B cell (primary cell): ENCODE data around the gene GRM4.

ENCODE experiments used
- CTCF ChIP-seq: fragments of 200-600 bp; IDR thresholded peaks from one replicate; pipeline ENCODE4 v1.8.0; 2022; ENCODE audit warnings: antibody characterized with exemption, mild to moderate bottlenecking
- EZH2 ChIP-seq: IDR thresholded peaks from 2 replicates; pipeline ENCODE4 v1.6.1; 2012; ENCODE audit warnings: borderline replicate concordance, low read depth, mild to moderate bottlenecking, moderate library complexity, low read length; ENCODE audit not compliant: insufficient read depth, poor library complexity, severe bottlenecking

DNA sequence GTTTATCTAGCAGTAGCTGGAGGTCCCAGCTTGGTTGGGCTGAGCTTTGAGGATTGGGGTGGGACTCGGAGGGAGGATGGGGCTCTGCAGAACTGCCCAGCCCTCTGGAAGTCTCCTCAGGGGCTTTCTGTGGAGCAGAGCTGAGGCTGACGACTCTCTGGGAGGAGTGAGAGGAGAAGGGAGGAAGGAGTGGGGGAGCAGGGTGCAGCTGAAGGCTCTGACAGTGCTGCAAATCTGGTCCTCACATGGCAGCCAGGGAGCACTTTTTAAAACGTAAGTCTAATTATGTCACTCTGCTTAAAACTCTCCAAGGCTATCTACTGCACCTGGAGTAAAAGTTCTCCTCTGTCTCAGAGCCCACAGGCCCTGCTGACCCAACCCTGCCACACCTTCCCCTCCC is 32.4 kb downstream of the GRM4 start:
- TF ChIP-seq CTCF (no peak), EZH2 (no peak)
